ENCODE data around the gene TRAPPC6A. TPM values are rescaled to one million over a fixed set of nuclear protein-coding genes. Genes with fewer than 3 reads are reported as not detected.

Gene TRAPPC6A
- total and polyA plus RNA-seq, 2 experiments from 2014 or later, result 11.2 to 18.8 TPM

GRCh38 chr19:45130236-45130635, 47.8 kb downstream of the TRAPPC6A start:
- H3K9me2 ChIP-seq (ENCODE audit: insufficient read depth), result no peaks in the 10 kb centered on the region
- no peak for TF ChIP-seq EZH2phosphoT487 (IDR thresholded peaks at IDR 0.05; ENCODE audit: insufficient read depth, low read depth)
- no peak for TF ChIP-seq EZH2 (IDR thresholded peaks at IDR 0.05; ENCODE audit: insufficient read depth, poor library complexity, severe bottlenecking)
- H3K9me3 ChIP-seq (ENCODE audit: low read depth), result no peaks in the 10 kb centered on the region
- H3F3A ChIP-seq (ENCODE audit: insufficient read depth), result no peaks in the 10 kb centered on the region
- no peak for DNase-seq
- H3K36me3 ChIP-seq (ENCODE audit: low read depth), result no peaks in the 10 kb centered on the region
- no peak overlapping the region for H3K27ac ChIP-seq
- H3K9ac ChIP-seq, result no peak overlapping the region
- no peak overlapping the region for H3K4me3 ChIP-seq
- H2AFZ ChIP-seq, result no peak overlapping the region
- no peaks in the 10 kb centered on the region for H3K27me3 ChIP-seq (replicated peaks; ENCODE audit: insufficient read depth)
- WGBS, 2 experiments (ENCODE audit: low coverage in 1 of 2, low lambda C conversion rate in 2 of 2, missing lambda C conversion rate in 2 of 2), result 88 to 90% methylated on average over 13 of the region's 13 CpGs
- H4K20me1 ChIP-seq (ENCODE audit: insufficient read depth), result peaks cover 3% of the 10 kb centered on the region; the same call in 1 of the 2 replicates
- no peak overlapping the region for H3K4me2 ChIP-seq (ENCODE audit: unreplicated experiment)
- peaks cover 88% of the 10 kb centered on the region for H3K79me2 ChIP-seq (ENCODE audit: insufficient read depth)
- H3K4me1 ChIP-seq (ENCODE audit: insufficient read depth), result no peaks in the 10 kb centered on the region
- in situ Hi-C loops (cut with MboI), result no loop called here

GRCh38 chr19:45128806-45129205, 49.2 kb downstream of the TRAPPC6A start:
- peaks cover 3% of the 10 kb centered on the region; the same call in 1 of the 2 replicates for H4K20me1 ChIP-seq (ENCODE audit: insufficient read depth)
- no peak overlapping the region for H3K27ac ChIP-seq
- peaks cover 90% of the 10 kb centered on the region for H3K79me2 ChIP-seq (ENCODE audit: insufficient read depth)
- no peak overlapping the region for H3K9ac ChIP-seq
- H2AFZ ChIP-seq, result no peak overlapping the region
- H3K9me2 ChIP-seq (ENCODE audit: insufficient read depth), result no peaks in the 10 kb centered on the region
- H3K27me3 ChIP-seq (replicated peaks; ENCODE audit: insufficient read depth), result no peaks in the 10 kb centered on the region
- no peaks in the 10 kb centered on the region for H3K9me3 ChIP-seq (ENCODE audit: low read depth)
- H3K36me3 ChIP-seq (ENCODE audit: low read depth), result no peaks in the 10 kb centered on the region
- H3F3A ChIP-seq (ENCODE audit: insufficient read depth), result no peaks in the 10 kb centered on the region
- H3K4me3 ChIP-seq, result no peak overlapping the region
- 96 to 100% methylated on average over 5 of the region's 5 CpGs for WGBS, 2 experiments (ENCODE audit: low coverage in 1 of 2, low lambda C conversion rate in 2 of 2, missing lambda C conversion rate in 2 of 2)
- TF ChIP-seq EZH2 (IDR thresholded peaks at IDR 0.05; ENCODE audit: insufficient read depth, poor library complexity, severe bottlenecking), result no peak
- TF ChIP-seq EZH2phosphoT487 (IDR thresholded peaks at IDR 0.05; ENCODE audit: insufficient read depth, low read depth), result no peak
- DNase-seq, result no peak
- no peaks in the 10 kb centered on the region for H3K4me1 ChIP-seq (ENCODE audit: insufficient read depth)
- H3K4me2 ChIP-seq (ENCODE audit: unreplicated experiment), result no peak overlapping the region
- in situ Hi-C loops (cut with MboI), result no loop called here

DNA sequence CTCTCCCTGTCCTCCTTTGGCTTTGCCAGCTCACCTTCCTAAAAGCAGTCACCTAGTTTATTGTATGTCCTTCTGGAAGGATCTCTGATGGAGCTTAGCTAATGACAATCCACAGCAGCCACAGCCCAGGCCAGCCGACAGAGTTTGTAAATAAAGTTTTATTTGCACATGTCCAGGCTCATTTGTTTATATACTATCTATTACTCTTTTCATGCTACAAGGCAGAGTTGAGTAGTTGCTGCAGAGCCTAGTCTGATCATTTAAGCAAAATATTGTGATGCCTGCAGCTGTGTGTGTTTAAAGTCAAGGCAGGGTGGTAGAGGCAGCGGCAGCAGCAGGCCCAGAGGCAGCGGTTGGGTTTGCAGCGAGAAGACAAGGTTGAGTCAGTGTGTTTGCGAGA, 49.9 kb downstream of the TRAPPC6A start:
- no peak overlapping the region for H3K4me3 ChIP-seq

DNA sequence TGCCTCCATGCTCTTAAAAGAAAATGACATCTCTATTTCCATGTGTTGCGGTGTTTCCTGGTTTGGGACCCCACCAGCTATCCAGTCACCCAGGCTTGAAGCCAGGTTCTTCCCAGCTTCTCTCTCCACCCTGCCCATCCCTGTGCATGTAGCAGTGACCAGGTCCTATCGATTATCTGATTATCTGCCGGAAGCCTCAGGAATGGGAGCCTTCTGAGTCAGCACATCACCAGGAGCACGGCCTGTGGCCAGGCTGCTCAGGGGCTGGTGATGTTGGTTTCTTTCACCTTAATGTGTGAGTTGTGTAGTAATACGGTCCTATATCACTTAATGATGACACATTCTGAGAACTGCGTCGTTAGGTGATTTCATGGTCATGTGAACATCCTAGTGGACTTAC, 51.4 kb downstream of the TRAPPC6A start:
- peaks cover 3% of the 10 kb centered on the region; the same call in 1 of the 2 replicates for H4K20me1 ChIP-seq (ENCODE audit: insufficient read depth)
- in situ Hi-C loops (cut with MboI), result no loop called here
- TF ChIP-seq EZH2phosphoT487 (IDR thresholded peaks at IDR 0.05; ENCODE audit: insufficient read depth, low read depth) (no peak), EZH2 (IDR thresholded peaks at IDR 0.05; ENCODE audit: insufficient read depth, poor library complexity, severe bottlenecking) (no peak)

More for the DNA sequence above, 49.9 kb downstream of the TRAPPC6A start:
- H3F3A ChIP-seq (ENCODE audit: insufficient read depth), result no peaks in the 10 kb centered on the region
- H3K4me2 ChIP-seq (ENCODE audit: unreplicated experiment), result no peak overlapping the region
- no peak overlapping the region for H3K27ac ChIP-seq
- no peaks in the 10 kb centered on the region for H3K4me1 ChIP-seq (ENCODE audit: insufficient read depth)
- H3K9ac ChIP-seq, result no peak overlapping the region
- 98 to 100% methylated on average over 5 of the region's 5 CpGs for WGBS, 2 experiments (ENCODE audit: low coverage in 1 of 2, low lambda C conversion rate in 2 of 2, missing lambda C conversion rate in 2 of 2)
- in situ Hi-C loops (cut with MboI), result no loop called here
- peaks cover 3% of the 10 kb centered on the region; the same call in 1 of the 2 replicates for H4K20me1 ChIP-seq (ENCODE audit: insufficient read depth)
- no peaks in the 10 kb centered on the region for H3K9me3 ChIP-seq (ENCODE audit: low read depth)
- no peaks in the 10 kb centered on the region for H3K36me3 ChIP-seq (ENCODE audit: low read depth)
- H3K79me2 ChIP-seq (ENCODE audit: insufficient read depth), result peaks cover 90% of the 10 kb centered on the region
- no peaks in the 10 kb centered on the region for H3K9me2 ChIP-seq (ENCODE audit: insufficient read depth)
- no peak for TF ChIP-seq EZH2phosphoT487 (IDR thresholded peaks at IDR 0.05; ENCODE audit: insufficient read depth, low read depth)
- no peak overlapping the region for H2AFZ ChIP-seq
- no peak for DNase-seq
- H3K27me3 ChIP-seq (replicated peaks; ENCODE audit: insufficient read depth), result no peaks in the 10 kb centered on the region

More for the DNA sequence above, 51.4 kb downstream of the TRAPPC6A start:
- Histone ChIP-seq H3K9me2 (ENCODE audit: insufficient read depth) (no peaks in the 10 kb centered on the region), H3K27ac (no peak overlapping the region), H2AFZ (no peak overlapping the region), H3K4me1 (ENCODE audit: insufficient read depth) (no peaks in the 10 kb centered on the region), H3K4me2 (ENCODE audit: unreplicated experiment) (no peak overlapping the region), H3K27me3 (replicated peaks; ENCODE audit: insufficient read depth) (no peaks in the 10 kb centered on the region), H3K9me3 (ENCODE audit: low read depth) (no peaks in the 10 kb centered on the region), H3K4me3 (no peak overlapping the region), H3F3A (ENCODE audit: insufficient read depth) (no peaks in the 10 kb centered on the region), H3K9ac (no peak overlapping the region), H3K36me3 (ENCODE audit: low read depth) (no peaks in the 10 kb centered on the region), H3K79me2 (ENCODE audit: insufficient read depth) (peaks cover 89% of the 10 kb centered on the region)
- 89 to 90% methylated on average over 7 of the region's 7 CpGs for WGBS, 2 experiments (ENCODE audit: low coverage in 1 of 2, low lambda C conversion rate in 2 of 2, missing lambda C conversion rate in 2 of 2)
- DNase-seq, result no peak
